Fibroblast of the aortic adventitia (primary cell): Measurements from ENCODE around the gene NAV1. TPM values are rescaled to one million over a fixed set of nuclear protein-coding genes. Genes with fewer than 3 reads are reported as not detected.

ENCODE experiments used
- DNase-seq: peaks from one replicate; pipeline ENCODE4 v3.0.0-alpha.2; 2010; ENCODE audit warnings: low read depth
- H3K4me3 ChIP-seq: 2 replicates; pipeline ENCODE4 v1.5.1; 2011; ENCODE audit warnings: low read depth, mild to moderate bottlenecking, control low read depth, low read length, moderate library complexity
- CTCF ChIP-seq: IDR thresholded peaks from 2 replicates; pipeline ENCODE4 v1.5.1; 2011; ENCODE audit warnings: mild to moderate bottlenecking, low read length, control low read depth, inconsistent platforms; ENCODE audit not compliant: insufficient read depth
- total RNA-seq: library from RNA; depleted of rRNA; stranded (reverse); fragments of >200 nt; gene quantifications from 2 replicates; pipeline ENCODE4 v1.2.3, GENCODE V29; 2012; ENCODE audit warnings: low replicate concordance

Gene NAV1
- total RNA-seq, 1 donor, result 136 TPM

- DNase-seq, result no peak
- TF ChIP-seq CTCF, result no peak
- no peak overlapping the region for H3K4me3 ChIP-seq
These were observed 29.1 kb upstream of the NAV1 start for GRCh38 chr1:201509601-201510374.

- no peak for TF ChIP-seq CTCF
- DNase-seq, result no peak
- no peak overlapping the region for H3K4me3 ChIP-seq
These were observed 28.2 kb upstream of the NAV1 start for GRCh38 chr1:201510734-201511133.

- no peak overlapping the region for H3K4me3 ChIP-seq
- TF ChIP-seq CTCF, result no peak
- DNase-seq, result no peak
These were observed 27.5 kb upstream of the NAV1 start for GRCh38 chr1:201511396-201511940.

- TF ChIP-seq CTCF, result no peak
- no peak for DNase-seq
- H3K4me3 ChIP-seq, result no peak overlapping the region
These were observed 26.9 kb upstream of the NAV1 start for GRCh38 chr1:201511941-201512539.

GRCh38 chr1:201513498-201514243, 25.3 kb upstream of the NAV1 start:
- DNase-seq, result no peak

More at GRCh38 chr1:201513498-201514243, 25.3 kb upstream of the NAV1 start:
- TF ChIP-seq CTCF, result no peak
- no peak overlapping the region for H3K4me3 ChIP-seq
